GM18858 (cell line): Measurements from ENCODE around the gene NOL6.

ENCODE experiments used
- ATAC-seq: cut with Tn5 transposase; IDR thresholded peaks from one replicate; pipeline ENCODE4 v1.9.1; 2021; ENCODE audit not compliant: unreplicated experiment

NOL6 gene

GRCh38 chr9:33453999-33454660 is 19.6 kb downstream of the NOL6 start:
- no peak for ATAC-seq

GRCh38 chr9:33453286-33453860 is 20.4 kb downstream of the NOL6 start:
- ATAC-seq, result no peak

DNA sequence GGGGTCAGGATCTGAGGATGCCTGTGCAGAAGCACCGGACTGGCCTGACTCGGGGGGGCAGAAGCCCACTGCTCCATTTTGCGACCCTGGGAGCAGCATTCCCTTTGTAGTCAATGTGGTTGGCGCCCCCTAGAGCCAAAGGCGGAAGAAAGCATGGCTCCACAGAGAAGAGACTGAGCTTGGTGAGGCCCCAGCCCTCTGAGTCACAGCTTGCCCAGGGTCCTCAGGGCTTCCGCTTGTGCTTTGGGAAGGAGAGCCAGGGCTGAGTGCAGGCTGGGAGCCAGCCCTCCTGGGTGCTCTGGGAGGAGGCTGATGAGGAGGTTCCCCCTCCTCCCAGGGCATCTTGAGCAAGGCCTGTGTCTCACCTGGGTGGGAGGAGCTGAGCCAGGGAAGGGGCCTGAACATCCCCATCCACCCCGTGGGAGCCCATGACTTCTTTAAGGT is 20.9 kb downstream of the NOL6 start:
- no peak for ATAC-seq

GRCh38 chr9:33450621-33451146 is 23.0 kb downstream of the NOL6 start:
- no peak for ATAC-seq

- ATAC-seq, result no peak
Measured at GRCh38 chr9:33449715-33450114, 24.0 kb downstream of the NOL6 start.

GRCh38 chr9:33447799-33448553 is 25.7 kb downstream of the NOL6 start:
- no peak for ATAC-seq

GRCh38 chr9:33446946-33447798 is 26.6 kb downstream of the NOL6 start, which contains the start of gene AQP3:
Gene AQP3 (minus strand): TSS chr9:33447593. CDS start chr9:33447530, 63 bp downstream.
- no peak for ATAC-seq

GRCh38 chr9:33446240-33446945 is 27.3 kb downstream of the NOL6 start:
- peak; percentile 89 for ATAC-seq

GRCh38 chr9:33445389-33446239 is 28.1 kb downstream of the NOL6 start:
- no peak for ATAC-seq

DNA sequence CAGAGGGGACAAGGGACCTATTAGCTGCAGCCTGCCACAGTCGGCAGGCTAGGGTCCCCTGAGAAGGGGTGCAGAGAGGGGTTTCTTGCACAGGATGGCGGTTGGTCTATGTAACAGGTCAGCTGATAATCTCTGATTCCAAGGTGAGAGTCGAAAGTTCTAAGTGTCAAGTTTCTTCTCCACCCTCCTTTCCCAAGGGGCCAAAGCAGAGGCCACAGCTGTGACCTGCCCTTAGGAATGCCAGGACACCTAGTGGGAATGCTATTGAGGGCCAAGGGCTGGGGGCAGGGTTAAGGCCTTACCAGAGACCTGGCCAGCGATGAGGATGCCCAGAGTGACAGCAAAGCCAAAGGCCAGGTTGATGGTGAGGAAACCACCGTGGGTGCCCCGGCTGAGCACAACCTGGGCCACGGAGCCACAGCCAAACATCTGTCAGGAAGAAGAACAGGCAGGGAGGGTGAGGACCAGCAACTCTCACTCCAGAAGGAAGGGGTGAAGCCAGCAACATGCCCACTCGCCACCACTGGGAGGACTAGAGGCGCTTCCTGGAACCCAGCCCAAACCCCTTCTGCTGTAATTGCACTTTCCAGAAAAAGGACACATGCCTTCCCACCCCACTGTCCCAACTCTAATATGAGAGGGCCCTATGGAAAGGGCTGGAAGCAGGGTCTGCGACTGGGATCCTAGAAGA is 30.1 kb downstream of the NOL6 start:
- ATAC-seq, result no peak

DNA sequence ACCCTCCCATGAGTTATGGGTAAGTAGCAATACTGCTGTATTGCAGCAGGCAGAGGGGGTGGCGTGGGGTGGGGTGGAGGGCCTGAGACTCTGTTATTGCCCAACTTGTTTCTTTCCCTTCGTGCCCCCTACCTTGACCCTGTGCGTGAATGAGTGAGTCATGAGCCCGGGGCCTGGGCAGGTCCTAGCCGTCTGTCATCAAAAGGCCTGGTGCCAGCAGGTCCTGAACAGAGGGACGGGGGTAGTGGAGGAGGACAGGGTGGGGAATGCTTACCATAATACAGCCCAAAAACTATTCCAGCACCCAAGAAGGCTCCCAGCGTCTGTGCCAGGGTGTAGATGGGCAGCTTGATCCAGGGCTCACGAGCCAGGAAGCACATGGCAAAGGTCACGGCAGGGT is 30.7 kb downstream of the NOL6 start:
- ATAC-seq, result no peak

GRCh38 chr9:33442125-33442524 is 31.6 kb downstream of the NOL6 start:
- no peak for ATAC-seq

GRCh38 chr9:33440609-33441008 is 33.1 kb downstream of the NOL6 start:
- ATAC-seq, result no peak

DNA sequence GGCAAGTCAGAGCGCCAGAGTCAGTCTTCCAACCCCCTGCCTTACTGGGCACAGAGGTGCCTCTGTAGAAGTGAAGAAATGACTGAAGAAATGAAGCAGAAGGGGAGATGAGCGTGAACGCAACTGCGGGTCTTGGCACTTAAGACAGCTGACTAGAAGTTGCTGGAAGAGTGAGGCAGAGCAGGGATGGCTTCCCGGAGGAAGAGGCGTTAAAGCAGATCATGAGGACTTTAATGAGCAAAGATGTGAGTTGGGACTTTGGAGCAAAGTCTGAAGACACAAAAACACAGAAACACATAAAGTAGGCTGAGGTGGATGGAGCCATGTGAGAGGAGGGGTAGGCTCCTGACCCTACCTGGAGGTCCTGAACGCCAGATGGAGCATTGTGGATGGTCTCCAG is 33.5 kb downstream of the NOL6 start:
- no peak for ATAC-seq

- ATAC-seq, result no peak
Measured at GRCh38 chr9:33439731-33440130, 34.0 kb downstream of the NOL6 start.

DNA sequence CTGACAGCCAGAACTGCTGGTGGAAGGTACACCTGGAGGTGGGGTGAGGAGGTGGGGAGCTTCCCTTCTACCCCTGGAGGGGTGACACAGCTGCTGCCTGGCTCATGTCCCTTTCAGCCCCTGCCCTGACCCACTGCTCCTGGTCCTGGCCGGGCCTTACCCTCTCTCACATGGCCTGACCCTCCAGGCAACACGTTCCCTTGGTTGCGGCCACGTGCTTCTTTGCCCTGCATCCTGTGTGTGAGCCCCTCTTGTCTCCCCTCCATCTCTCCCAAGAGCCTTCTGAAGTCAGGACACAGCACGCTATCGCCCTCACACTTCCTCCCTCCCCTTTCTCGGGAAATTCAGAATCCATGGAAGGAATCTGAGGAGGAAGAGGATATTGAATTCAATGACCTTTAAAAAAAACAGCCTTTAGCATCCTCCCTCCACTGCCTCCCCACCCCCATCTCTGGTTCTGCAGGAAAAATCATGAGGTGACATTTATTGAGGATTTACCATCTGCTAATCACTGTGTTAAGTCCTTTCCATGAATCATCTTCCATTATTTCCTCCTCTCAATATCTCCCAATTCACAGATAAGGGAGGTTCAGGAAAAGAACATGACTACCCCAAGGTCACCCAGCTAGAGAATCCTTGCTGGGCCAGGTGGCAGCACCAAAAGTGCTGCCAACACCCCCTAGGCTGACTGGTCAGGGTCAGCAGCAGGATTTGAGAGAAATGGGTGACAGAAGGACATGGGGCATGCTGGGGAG is 34.6 kb downstream of the NOL6 start:
- no peak for ATAC-seq

DNA sequence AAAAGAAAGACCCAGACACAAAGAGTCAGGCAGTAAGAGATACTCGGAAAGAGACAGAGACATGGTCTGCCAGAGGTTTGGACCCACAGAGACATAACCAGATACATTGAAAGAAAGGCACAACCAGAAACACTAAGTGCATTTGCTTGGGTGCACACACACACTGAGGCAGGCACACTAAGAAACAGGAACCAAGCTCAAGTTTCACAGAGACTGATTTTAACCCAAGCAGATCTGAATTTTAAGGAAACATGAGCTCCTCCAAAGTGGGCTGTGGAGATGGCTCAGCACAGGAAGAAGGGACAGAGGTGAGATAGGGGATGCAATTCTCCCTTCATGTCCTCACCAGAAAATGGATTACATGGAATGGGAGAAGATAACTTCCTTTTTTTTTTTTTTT is 35.8 kb downstream of the NOL6 start:
- ATAC-seq, result no peak

DNA sequence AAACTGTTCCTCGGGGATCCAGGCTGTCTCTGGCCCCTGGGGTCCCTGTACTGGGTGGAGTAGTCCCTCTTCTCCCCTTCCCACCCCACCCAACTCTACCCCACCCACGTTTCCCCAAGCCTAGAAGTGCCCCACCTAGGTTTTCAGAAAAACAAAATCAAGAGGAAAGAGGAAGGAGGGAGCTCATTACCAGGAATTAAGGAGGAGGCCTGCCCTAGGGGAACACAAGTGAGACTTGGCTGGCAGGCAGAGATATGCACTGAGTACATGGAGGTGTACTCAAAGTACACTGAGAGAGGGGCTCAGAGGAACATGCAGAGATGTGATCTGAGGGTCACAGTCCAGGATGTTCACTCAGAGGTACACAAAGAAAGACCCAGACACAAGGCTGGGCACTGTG is 36.5 kb downstream of the NOL6 start:
- ATAC-seq, result no peak
